WI38 (cell line): ENCODE data around the gene KDM6A.

Experiments used
- H3K4me3 ChIP-seq: 2 replicates; pipeline ENCODE4 v1.5.1; 2011; ENCODE audit warnings: low read depth, mild to moderate bottlenecking, control low read depth, low read length
- CTCF ChIP-seq: IDR thresholded peaks from 2 replicates; pipeline ENCODE4 v1.5.1; 2012; ENCODE audit warnings: low read depth, mild to moderate bottlenecking, control low read depth, low read length

KDM6A gene

GRCh38 chrX:44891642-44892041, 18.7 kb downstream of the KDM6A start:
- no peak for TF ChIP-seq CTCF
- no peak overlapping the region for H3K4me3 ChIP-seq

- H3K4me3 ChIP-seq: no peak overlapping the region
- TF ChIP-seq CTCF: no peak
Observed at GRCh38 chrX:44896876-44897186, 23.8 kb downstream of the KDM6A start.

- no peak for TF ChIP-seq CTCF
- no peak overlapping the region for H3K4me3 ChIP-seq
Observed at GRCh38 chrX:44897539-44897938, 24.6 kb downstream of the KDM6A start.

GRCh38 chrX:44898411-44899221, 25.6 kb downstream of the KDM6A start:
- H3K4me3 ChIP-seq: no peak overlapping the region
- TF ChIP-seq CTCF: no peak

- no peak for TF ChIP-seq CTCF
- no peak overlapping the region for H3K4me3 ChIP-seq
Observed at GRCh38 chrX:44899946-44900345, 27.0 kb downstream of the KDM6A start.

GRCh38 chrX:44903107-44903506, 30.1 kb downstream of the KDM6A start:
- H3K4me3 ChIP-seq: no peak overlapping the region
- no peak for TF ChIP-seq CTCF

- H3K4me3 ChIP-seq: no peak overlapping the region
- TF ChIP-seq CTCF: no peak
Observed at GRCh38 chrX:44903830-44904530, 31.0 kb downstream of the KDM6A start.
